Epidermal melanocyte (primary cell): ENCODE results near the gene FOXJ2.
"Not testable (repeated sequence)": the region's sequence is repeated elsewhere in the genome, so short reads cannot be mapped to it uniquely, and the experiment has no call there.

ENCODE experiments used
- DNase-seq: peaks from one replicate; pipeline ENCODE4 v3.0.0; 2011; ENCODE audit warnings: low spot score; ENCODE audit not compliant: insufficient read length

Gene FOXJ2

DNA sequence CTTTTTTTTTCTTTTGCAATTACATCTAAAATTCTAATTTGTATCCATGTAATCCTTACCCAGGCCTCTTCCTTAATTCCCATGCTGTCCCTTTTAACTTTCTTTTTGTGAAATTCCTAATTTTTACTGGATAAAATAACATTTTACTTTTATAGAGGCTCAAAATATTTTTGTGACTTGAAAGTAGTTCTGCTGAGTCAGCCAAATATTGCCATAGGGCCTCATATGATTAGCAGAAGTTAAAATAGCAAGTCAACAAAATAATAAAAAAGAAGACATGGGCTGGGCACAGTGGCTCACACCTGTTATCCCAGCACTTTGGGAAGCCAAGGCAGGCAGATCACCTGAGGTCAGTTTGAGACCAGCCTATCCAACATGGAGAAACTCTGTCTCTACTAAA lies 31.6 kb downstream of the FOXJ2 start:
- no peak for DNase-seq

DNA sequence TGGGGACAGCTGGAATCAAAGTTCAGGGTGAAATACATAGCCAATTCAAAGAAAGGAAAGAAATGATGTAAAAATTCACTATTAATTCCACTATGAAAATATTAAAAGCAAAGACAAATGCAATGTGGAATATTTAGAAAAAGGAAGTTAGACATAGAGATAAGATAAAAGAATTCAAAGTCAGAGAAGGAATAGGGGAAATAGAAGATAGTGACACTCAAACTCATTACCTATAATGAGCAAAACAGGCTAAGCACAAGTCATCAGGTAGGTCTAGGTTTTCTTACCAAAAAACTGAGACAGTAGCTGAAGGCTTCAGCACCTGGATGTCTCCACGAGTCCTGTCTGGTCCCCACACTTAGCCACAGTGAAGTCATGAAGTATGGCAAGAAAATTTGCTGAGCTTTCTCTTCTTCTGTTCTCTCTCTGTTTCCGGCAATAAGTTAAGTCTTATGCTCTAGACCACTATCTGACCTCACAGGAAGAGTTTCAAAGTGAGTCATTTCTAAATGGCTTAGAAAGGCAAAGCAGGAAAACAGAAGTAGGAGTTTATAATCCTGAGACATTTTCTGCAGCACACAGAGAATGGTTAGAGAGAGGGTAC lies 33.6 kb downstream of the FOXJ2 start, which contains the start of gene C3AR1:
TSS of gene C3AR1 (minus strand) at position 369 of the 604 bp plus-strand sequence. CDS start 6,174 bp downstream, outside the sequence.
- DNase-seq = no peak

DNA sequence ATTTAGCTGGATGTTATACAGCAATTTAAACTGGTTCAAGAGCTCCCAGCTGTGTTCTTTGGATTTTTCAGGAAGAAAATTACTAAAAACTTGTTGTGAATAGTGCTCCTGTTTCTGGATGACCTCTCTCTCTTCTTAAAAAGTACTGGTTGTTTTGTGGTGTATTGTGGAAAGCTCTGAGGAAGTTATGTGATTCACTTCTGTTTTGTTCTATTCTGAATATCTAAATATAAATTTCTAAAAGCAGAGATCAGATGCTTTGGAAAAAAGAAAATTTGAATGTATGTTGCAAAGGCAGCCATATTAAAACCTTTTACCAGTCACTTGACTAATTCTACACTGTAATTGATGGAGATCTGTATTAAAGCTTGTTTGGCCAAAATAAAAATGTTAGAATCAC lies 37.1 kb downstream of the FOXJ2 start:
- DNase-seq = no peak

- DNase-seq = not testable (repeated sequence)
These were observed 39.3 kb downstream of the FOXJ2 start for GRCh38 chr12:8071820-8072219.

GRCh38 chr12:8075935-8076334 lies 43.4 kb downstream of the FOXJ2 start:
- no peak for DNase-seq

DNA sequence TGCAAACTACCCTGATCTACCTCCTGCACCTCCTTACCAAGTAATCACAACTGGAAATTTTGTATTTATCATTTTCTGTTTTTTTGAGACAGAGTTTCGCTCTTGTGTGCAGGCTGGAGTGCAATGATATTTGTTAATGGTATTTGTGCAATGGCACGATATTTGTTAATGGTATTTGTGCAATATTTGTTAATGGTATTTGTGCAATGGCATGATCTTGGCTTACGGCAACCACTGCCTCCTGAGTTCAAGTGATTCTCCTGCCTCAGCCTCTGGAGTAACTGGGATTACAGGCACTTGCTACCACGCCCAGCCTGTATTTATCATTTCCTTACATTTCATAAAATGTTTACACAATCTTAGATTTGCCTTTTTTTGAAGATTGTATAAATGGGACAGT lies 43.9 kb downstream of the FOXJ2 start:
- no peak for DNase-seq

- DNase-seq = no peak
These were observed 44.7 kb downstream of the FOXJ2 start for GRCh38 chr12:8077207-8077606.

DNA sequence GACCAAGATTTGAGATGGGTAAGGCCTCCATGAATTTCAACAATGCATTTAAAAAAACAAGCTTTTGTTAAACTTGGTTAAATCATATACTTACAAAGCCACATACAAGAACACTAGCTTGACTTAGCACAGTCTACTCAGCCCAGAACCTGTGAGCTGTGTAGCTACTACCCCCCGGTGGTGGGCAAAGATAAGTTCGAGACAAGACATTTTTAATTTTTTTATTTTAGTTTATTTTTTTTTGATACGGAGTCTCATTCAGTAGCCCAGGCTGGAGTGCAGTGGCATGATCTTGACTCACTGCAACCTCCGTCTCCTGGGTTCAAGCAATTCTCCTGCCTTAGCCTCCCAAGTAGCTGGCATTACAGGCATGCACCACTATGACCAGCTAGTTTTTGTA lies 45.9 kb downstream of the FOXJ2 start:
- no peak for DNase-seq

- DNase-seq = no peak
These were observed 46.4 kb downstream of the FOXJ2 start for GRCh38 chr12:8078916-8079315.

DNA sequence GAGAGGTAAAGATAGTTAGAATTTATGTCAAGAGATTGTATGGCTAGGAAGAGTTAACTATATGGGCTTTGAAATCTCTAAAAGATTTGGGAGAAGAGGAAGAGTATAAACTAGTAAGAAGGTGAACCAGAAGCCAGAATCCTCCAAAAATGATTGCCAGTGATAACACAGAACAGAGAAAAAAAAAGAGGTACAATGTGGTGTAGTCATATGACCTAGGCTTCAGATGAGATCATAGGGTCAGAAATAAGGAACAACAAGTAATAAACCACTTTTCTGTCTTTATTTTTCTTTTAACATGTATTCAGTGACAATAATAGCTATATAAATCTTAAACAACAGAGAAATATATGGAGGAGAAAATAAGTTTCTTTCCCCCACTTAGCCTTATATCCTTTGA lies 47.6 kb downstream of the FOXJ2 start:
- no peak for DNase-seq

DNA sequence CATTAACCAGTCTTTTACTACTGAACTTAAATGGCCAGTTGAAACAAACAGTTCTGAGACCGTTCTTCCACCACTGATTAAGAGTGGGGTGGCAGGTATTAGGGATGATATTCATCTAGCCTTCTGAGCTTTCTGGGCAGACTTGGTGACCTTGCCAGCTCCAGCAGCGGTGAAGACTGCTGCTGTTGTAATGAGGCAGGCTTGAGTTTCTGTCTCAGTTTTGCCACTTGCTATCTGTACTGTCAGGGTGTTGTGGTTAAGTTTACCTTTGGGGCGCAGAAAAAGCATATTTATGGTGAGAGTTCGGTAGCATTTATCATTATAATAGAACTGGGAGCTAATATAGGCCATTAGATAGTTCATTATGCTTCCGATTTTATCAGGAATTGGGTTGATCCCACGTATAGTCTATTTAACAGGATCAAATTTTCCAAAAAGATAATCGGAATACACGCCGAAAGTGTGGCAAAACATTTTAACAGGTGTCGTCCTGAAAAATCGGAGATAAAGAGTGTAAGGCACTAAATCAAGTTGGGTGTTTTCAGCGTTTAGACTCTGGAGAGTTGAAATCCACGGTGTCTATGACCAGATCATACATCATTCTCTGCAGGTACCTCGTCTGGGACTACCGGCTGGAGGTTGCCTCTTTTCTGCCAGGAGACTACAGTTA lies 48.9 kb downstream of the FOXJ2 start:
- no peak for DNase-seq

DNA sequence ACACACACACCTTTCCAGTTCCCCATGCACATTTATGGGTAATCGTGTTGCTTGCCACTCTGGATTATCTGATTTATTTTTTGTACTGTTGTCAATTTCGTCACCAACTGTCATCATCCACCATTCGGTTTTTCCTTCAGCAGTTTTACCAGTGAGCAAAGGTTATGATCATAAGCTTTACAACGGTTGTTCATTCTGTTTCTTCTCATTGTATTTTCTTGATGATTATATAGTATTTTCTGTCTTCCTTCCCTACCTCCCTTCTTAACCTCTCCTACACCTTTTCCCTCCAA lies 50.2 kb downstream of the FOXJ2 start:
- DNase-seq = no peak

DNA sequence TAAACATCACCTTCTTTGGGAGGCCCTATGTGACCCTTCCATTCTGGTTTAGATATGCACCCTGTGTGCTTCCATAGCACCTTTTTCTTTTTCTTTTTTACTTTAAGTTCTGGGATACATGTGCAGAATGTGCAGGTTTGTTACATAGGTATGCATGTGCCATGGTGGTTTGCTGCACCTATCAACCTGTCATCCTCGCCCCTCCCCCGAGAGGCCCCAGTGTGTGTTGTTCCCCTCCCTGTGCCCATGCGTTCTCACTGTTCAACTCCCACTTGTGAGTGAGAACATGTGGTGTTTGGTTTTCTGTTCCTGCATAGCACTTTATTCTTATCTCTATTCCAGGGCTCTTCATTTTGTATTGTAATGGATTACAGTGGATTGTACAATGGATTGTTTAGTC lies 51.8 kb downstream of the FOXJ2 start:
- not testable (repeated sequence) for DNase-seq

DNA sequence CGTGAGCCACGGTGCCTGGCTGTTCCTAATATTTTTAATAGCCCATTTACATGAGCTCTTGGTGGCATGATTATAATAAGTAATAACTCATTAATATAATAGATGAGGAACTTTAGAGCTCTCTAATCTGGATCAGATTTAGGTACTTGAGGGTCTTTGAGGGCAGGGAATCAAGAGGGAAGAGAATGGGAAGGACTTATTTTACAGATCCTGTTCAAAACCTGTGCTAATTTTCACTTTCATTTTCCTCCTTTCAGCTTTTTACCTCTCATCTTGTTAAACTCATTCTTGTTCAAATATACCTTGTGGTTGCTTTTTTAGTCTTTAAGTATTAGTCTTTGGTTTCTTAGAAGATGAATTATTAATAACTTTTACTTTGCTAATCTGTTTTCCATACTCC lies 55.1 kb downstream of the FOXJ2 start:
- no peak for DNase-seq

DNA sequence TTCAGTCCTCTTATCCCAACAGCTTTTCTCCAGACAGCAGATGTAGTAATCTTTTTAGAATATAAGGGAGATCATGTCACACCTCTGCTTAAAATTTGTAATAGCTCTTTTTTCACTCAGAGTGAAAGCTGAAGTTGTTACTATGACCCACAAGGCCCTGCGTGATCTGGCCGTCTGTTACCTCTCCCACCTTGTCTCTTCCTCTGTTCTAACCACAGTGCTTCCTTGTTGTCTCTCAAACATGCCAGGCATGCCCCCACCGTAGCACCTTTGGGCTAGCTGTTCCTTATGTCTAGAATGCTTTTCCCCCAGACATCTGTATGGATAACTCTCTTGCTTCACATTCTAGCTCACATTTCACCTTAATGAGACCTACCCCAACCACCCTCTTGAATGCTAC lies 56.1 kb downstream of the FOXJ2 start:
- DNase-seq = no peak

DNA sequence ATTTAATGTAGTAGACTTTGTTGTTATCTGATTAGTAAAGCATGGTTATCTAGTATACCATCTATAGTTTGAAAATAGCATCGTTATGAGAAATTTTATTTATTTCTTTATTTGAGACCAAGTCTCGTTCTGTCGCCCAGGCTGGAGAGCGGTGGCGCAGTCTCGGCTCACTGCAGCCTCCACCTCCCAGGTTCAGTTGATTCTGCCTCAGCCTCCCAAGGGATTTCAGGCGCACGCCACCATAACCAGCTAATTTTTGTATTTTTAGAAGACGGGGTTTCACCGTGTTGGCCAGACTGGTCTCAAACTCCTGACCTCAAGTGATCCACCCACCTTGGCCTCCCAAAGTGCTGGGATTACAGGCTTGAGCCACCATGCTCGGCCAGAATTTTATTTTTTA lies 56.8 kb downstream of the FOXJ2 start:
- DNase-seq = not testable (repeated sequence)

- no peak for DNase-seq
These were observed 57.2 kb downstream of the FOXJ2 start for GRCh38 chr12:8089716-8090115.

GRCh38 chr12:8093291-8093690 lies 60.8 kb downstream of the FOXJ2 start:
- DNase-seq = no peak

DNA sequence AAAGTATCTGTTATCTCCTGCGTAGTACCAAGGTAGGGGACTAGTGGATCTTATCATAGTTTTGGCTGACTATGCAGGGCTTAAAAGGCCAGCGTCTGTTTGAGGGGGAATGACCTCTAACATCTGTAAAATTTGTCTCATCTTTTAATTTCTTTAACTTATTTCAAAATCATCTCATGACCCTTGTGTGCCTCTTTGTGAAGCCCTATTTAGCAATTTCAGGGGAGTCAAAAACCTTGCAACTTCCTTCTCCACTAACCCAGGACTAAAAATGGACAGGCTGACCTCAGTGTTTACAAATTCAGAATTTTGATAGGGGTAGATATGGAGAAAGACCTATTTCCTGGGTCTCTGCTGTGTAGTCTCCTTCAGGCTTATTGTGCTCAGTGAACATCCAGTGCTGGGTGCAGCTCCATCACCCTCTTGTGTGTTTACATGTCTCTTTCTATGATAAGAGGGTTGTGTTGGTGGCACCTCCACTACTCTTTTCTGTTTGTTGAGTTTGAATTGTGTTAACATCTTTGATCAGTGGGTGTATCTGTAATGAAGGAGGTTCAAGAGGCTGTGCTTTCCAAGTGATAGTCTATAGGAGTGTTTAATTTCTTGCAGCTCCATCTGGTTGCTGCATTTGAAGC lies 63.9 kb downstream of the FOXJ2 start:
- no peak for DNase-seq

DNA sequence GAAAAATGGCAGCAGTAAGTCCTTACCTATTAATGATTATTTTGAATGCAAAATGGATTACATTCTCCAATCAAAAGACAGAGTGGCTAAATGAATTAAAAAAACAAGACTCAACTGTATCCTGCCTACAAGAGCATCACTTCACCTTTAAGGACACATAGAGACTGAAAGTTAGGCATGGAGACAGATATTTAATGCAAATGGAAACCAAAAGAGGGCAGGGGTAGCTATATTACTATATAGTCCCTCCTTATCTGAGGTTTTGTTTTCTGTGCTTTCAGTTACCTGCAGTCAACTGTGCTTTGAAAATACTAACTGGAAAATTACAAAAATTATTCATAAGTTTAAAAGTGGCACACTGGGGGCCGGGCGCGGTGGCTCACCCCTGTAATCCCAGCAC lies 66.7 kb downstream of the FOXJ2 start:
- no peak for DNase-seq
